Stimulated activated naive CD8-positive, alpha-beta T cell treated with anti-CD3 and anti-CD28 coated beads, Interleukin-15, Interleukin-2, amounts not matched to agents 100 U/mL and 50 U/mL, for 24 hours (primary cell): ENCODE measurements around the gene TSEN15.

Source experiments
- ATAC-seq: fragments of 150-1000 bp; cut with Tn5 transposase; one replicate; pipeline ENCODE4 v1.10.0; 2021
- DNase-seq: peaks from one replicate; pipeline ENCODE4 v3.0.0; 2021

The TSEN15 gene

DNA sequence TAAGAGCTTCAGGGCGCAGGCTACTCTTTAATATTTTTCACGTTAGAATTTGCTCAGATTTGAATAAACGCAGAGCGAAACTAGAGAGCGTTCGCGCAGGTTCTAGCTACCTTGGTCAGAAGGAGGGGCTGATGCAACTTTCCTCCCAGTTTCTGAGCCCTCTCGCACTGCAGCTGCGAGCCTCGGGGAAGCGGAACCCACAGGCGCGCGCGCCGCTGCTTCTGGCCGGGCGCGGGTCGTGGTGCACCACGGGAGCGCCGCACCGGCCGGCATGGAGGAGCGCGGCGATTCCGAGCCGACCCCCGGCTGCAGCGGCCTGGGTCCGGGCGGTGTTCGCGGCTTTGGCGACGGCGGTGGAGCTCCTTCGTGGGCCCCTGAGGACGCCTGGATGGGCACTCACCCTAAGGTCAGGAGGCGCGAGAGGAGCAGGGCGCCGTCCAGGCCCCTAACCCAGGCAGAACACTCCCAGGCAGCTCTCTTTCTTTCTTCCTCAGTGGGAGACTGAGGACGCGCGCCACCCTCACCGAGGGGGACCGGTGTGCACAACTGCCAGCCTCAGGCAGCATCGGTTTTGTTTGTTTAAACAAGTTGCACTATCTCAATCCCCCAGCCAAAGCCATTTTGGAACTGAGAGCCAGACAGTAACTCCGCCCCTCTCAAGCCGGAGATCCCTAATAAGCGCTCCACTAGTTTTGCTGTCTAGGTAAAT is at the start of gene TSEN15:
TSEN15 (plus strand) TSS at position 246 of the 709 bp plus-strand sequence; CDS start at position 272, 26 bp downstream.
- peak; percentile 82 for DNase-seq
- peak; percentile 99 for ATAC-seq

GRCh38 chr1:184002071-184002470 is 49.5 kb upstream of the TSEN15 start:
- peak; percentile 52 for ATAC-seq

DNA sequence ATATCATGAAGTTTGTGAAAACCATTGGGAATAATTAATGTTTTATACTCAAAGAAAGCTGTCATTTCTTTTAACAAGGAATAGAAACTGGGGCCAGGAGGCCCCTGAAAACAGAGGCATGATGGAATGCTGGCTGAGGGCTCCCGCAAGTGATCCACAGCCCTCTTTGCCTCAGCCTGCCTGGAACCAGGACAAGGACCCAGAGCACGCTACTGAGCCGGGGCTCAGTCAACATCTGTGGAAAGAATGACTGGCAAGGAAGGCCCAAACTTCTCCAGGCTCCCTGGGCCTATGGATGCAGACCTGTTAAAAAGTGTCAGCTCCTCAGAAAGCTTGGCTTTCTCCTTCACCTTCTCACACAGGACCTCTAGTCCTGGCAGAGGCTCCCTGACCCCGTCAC is 46.6 kb upstream of the TSEN15 start:
- no peak for ATAC-seq
- DNase-seq: no peak

More at GRCh38 chr1:184002071-184002470, 49.5 kb upstream of the TSEN15 start:
- DNase-seq: no peak

- DNase-seq: no peak
- no peak for ATAC-seq
Observed at GRCh38 chr1:184005506-184005905, 46.0 kb upstream of the TSEN15 start.

GRCh38 chr1:184010788-184011187 is 40.7 kb upstream of the TSEN15 start:
- DNase-seq: no peak
- ATAC-seq: no peak

DNA sequence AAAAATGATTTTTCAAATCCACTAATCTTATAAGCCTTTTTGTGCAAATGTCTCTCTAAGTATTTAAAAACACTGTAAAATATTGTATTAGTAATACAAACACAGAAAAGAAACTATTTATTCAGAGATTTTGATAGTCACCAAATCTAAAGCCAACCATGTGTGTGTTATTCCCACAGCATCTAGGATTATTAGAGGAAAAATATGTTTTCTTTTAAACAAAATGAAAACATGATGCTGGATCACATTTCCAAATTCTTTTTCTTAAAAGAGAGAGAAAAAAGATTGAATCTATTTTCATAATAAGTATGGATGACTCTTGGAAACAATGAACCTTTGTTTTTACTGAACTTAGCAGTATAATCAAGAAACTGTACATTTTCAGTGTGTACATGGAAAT is 39.3 kb upstream of the TSEN15 start:
- ATAC-seq: no peak

GRCh38 chr1:184014271-184014670 is 37.3 kb upstream of the TSEN15 start:
- DNase-seq: no peak
- ATAC-seq: no peak

More for the DNA sequence above, 39.3 kb upstream of the TSEN15 start:
- DNase-seq: no peak

- no peak for ATAC-seq
- no peak for DNase-seq
Observed at GRCh38 chr1:184016169-184016568, 35.4 kb upstream of the TSEN15 start.

- no peak for DNase-seq
Observed at GRCh38 chr1:184017306-184017705, 34.2 kb upstream of the TSEN15 start.

GRCh38 chr1:184018622-184019021 is 32.9 kb upstream of the TSEN15 start:
- no peak for ATAC-seq

More at GRCh38 chr1:184017306-184017705, 34.2 kb upstream of the TSEN15 start:
- no peak for ATAC-seq

GRCh38 chr1:184019069-184019468 is 32.5 kb upstream of the TSEN15 start:
- no peak for ATAC-seq
- DNase-seq: no peak

More at GRCh38 chr1:184018622-184019021, 32.9 kb upstream of the TSEN15 start:
- DNase-seq: no peak

- no peak for DNase-seq
- ATAC-seq: no peak
Observed at GRCh38 chr1:184019506-184019905, 32.0 kb upstream of the TSEN15 start.

DNA sequence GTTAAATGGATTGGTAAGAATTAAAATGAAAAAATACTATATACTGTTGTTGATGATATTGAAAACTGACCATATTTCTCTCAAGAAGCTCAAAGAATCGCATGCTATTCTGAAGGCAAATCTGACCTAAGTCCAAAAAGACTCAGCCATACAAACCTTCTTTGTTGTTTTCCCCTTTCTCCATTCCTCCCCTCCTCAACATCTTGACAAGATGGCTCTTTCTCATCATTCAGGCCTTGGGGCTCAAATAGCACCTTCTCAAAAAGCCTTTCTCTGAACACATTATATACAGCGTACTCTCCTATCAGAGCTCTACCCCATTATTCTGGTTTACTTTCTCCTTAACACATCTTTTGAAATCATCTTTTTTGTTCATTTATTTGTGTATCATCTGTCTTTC is 31.2 kb upstream of the TSEN15 start:
- DNase-seq: no peak
- no peak for ATAC-seq

DNA sequence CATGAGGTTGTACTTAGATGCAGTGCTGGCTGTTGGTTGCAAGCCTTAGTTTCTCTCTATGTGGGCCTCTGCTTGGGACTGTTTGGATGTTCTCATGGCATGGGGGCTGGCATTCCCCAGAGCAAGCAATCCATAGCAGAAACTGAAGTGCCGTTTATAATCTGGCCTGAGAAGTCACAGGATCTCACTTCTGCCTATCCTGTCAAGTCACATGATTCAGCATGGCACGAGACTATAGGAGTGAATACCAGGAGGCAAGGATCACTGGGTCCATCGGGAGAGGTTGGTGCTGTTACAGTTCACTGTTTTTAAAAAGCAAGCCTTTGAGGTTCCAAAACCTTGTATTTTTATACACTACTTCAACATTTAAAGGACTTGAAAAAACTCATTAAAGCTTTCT is 30.7 kb upstream of the TSEN15 start:
- DNase-seq (no peak), ATAC-seq (no peak)

GRCh38 chr1:184021728-184022127 is 29.8 kb upstream of the TSEN15 start:
- no peak for ATAC-seq
- no peak for DNase-seq

GRCh38 chr1:184022668-184023067 is 28.9 kb upstream of the TSEN15 start:
- DNase-seq: no peak
- no peak for ATAC-seq

DNA sequence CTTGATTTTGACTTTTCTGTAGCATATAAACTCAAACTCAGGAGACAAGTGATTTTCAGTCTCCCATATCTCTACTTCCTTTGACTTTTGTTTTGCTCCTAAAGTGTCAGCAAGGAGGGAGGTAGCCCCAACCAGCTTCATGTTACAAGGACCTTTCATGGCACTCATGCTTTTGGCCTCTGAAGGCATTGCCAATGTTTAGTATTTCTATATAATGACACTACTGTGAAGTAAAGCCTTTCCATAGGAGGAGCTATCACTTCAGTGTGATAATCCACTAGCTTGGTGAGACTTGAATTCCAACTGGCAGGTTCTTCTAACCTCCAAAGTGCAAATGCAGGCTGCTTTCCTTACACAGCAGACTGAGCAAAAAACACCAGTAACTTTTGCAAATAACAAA is 28.4 kb upstream of the TSEN15 start:
- DNase-seq (no peak), ATAC-seq (no peak)

- ATAC-seq: no peak
- no peak for DNase-seq
Observed at GRCh38 chr1:184025242-184025675, 26.3 kb upstream of the TSEN15 start.

- ATAC-seq: no peak
- DNase-seq: no peak
Observed at GRCh38 chr1:184027826-184028695, 23.5 kb upstream of the TSEN15 start.

DNA sequence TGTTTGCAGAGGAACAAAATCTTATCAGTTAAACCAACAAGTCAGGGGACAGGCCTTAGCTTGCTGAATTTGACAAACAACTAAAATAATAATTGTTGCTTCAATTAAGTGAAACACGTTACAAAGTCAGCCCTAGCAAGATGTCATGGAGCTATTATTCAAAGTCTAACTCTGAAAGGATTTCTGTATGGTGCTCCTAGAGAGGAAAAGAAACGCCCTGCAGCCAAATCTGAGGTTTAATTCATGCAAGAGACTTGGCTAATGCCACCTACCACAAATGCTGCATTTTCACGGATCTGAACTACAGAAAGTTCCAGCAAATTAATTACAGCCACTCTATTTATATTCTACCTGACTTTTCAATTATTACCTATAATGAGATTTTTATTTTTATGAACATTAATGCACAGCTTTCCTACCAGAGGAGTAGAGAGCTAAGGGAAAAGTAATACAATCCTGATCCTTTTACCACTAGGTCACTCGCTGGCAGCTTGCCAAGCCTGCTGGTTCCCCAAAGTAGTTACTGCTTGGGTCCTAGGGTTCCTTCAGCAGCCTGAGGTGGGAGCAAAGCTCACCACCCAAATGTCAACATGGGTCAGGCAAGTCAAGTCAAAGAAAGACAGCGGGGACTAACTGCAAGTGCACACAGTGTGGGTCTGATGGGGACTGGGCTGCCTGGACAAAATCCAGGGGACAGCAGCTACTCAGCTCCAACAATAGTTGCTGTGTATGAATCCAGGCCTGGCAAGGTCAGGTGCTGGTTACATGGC is 22.5 kb upstream of the TSEN15 start:
- DNase-seq: no peak
- ATAC-seq: no peak

- ATAC-seq: no peak
Observed at GRCh38 chr1:184030433-184031091, 21.0 kb upstream of the TSEN15 start.

GRCh38 chr1:184031092-184031408 is 20.5 kb upstream of the TSEN15 start:
- no peak for ATAC-seq
- no peak for DNase-seq

More at GRCh38 chr1:184030433-184031091, 21.0 kb upstream of the TSEN15 start:
- no peak for DNase-seq
